Uterus (tissue), 4 donors: ENCODE results near the gene RTL5. TPM values are rescaled to one million over a fixed set of nuclear protein-coding genes. Genes with fewer than 3 reads are reported as not detected.

Source experiments
- DNase-seq, 2 donors: peaks; one replicate each; pipeline ENCODE4 v3.0.0-alpha.2; 2019 to 2020
- H3K27ac ChIP-seq, 2 donors: fragments of 200-600 bp; sonication (generic); 1 replicate in 1 of 2; 2 replicates in 1 of 2; pipeline ENCODE4 v1.5.1; 2016 to 2018
- H3K27me3 ChIP-seq, 2 donors: fragments of 200-600 bp; sonication (generic); one replicate each; pipeline ENCODE4 v1.5.1; 2018 to 2019; ENCODE audit warnings: control low read depth in 1 of 2
- H3K36me3 ChIP-seq, 2 donors: fragments of 200-600 bp; sonication (generic); one replicate each; pipeline ENCODE4 v1.5.1; 2019; ENCODE audit warnings: control low read depth in 1 of 2
- H3K4me1 ChIP-seq, 2 donors: fragments of 200-600 bp; sonication (generic); one replicate each; pipeline ENCODE4 v1.5.1; 2018 to 2019; ENCODE audit warnings: control low read depth in 1 of 2
- H3K4me3 ChIP-seq, 2 donors: fragments of 200-600 bp; sonication (generic); 1 replicate in 1 of 2; 2 replicates in 1 of 2; pipeline ENCODE4 v1.5.1; 2018 to 2019; ENCODE audit warnings: mild to moderate bottlenecking in 1 of 2
- H3K9me3 ChIP-seq, 2 donors: fragments of 200-600 bp; sonication (generic); one replicate each; pipeline ENCODE4 v1.5.1; 2019; ENCODE audit warnings: control low read depth in 1 of 2
- CTCF ChIP-seq, 4 experiments: fragments of 200-600 bp in 2 of 4; fragments of 450-650 bp in 2 of 4; sonication (generic) in 2 of 4; IDR thresholded peaks; one replicate each; pipeline ENCODE4 v1.5.1; 2016 to 2019; ENCODE audit warnings: antibody characterized with exemption in 4 of 4, mild to moderate bottlenecking in 2 of 4, moderate library complexity in 1 of 4
- POLR2A ChIP-seq, 2 donors: fragments of 450-650 bp; IDR thresholded peaks; one replicate each; pipeline ENCODE4 v1.6.1; 2016; ENCODE audit warnings: antibody characterized with exemption in 2 of 2, mild to moderate bottlenecking in 1 of 2, moderate library complexity in 1 of 2
- intact Hi-C: fragments of 100-400 bp; cut with DNase I; formaldehyde crosslinking; loops from one replicate; pipeline ENCODE4 v1.15.1; 2023; ENCODE audit warnings: low total_unique reads
- total RNA-seq, 4 donors: library from RNA; depleted of rRNA in 3 of 4; stranded (reverse); fragments of >200 nt in 3 of 4; gene quantifications; one replicate each; pipeline versions ENCODE4 v1.1.0 to v1.2.4, GENCODE V29; 2014 to 2023
- donor health status: DM: yes; HTN: yes; CAD: no.

Gene RTL5
- total RNA-seq, 4 donors from 2014 or later: 2.3 to 23.3 (median 6.1) TPM

DNA sequence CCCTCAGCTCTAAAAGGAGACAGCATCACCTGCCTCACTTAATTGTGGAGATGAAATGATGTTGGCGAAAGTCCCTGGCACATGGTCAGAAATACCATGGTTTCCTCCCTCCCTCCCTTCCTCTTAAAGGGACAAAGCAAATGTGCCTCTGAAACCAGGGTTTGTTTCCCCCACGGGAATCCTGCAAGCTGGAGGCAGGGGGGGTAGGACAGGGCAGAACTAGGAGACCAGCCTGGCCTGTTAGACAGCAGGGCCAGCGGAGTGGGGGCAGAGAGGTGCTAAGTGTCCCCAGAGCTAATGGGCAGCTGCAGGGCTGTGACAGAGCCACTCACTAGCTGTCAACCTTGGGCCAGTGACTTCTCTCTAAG, 5.7 kb downstream of the RTL5 start:
- H3K4me3 ChIP-seq: no peak overlapping the region
- no peaks in the 10 kb centered on the region for H3K4me1 ChIP-seq
- intact Hi-C loops: loop anchor here (10.0 kb wide), 1 partner anchor 101 kb away; no protein-coding TSS in a partner anchor
- peak in 1 of 2 donors; percentile 51 for DNase-seq
- no peaks in the 10 kb centered on the region for H3K36me3 ChIP-seq
- H3K9me3 ChIP-seq: no peaks in the 10 kb centered on the region
- no peaks in the 10 kb centered on the region for H3K27me3 ChIP-seq
- peak overlapping the region; percentile 67 to 69 for H3K27ac ChIP-seq
- no peak for TF ChIP-seq CTCF (IDR thresholded peaks at IDR 0.05)
- no peak for TF ChIP-seq POLR2A (IDR thresholded peaks at IDR 0.05)

DNA sequence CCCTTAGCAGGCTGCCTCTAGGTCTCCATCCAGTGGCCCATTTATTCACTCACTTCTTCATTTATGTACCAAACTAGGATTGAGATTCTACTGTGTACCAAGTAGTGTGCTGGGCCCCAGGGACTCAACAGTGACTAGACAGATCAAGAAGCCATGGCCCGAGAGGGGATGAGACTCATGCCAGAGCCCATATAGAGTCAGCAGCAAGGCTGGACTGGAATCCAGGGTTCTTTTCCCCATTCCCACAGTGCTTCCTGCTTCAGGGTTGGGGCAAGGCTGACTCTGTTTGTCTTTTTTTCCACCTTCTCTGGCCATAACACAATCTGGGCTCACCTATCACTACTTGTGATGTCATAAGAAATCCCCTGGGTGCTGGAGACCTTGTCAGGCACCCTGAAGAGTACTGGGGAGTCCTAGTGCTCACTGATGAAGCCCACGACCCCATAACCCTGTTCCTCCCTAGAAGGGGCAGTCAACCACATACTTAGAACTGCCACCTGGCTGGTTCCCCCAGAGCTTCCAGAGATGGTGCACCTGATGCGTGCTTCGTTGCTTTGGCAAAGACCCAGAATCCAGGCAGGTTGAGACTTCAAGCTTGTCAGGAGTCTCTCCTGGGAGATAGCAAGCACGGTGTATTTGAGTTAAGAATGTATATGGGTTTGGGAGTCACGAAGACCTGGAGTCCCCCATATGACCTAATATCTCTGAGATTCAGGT, 6.2 kb downstream of the RTL5 start:
- DNase-seq: no peak
- no peaks in the 10 kb centered on the region for H3K4me1 ChIP-seq
- H3K4me3 ChIP-seq: no peak overlapping the region
- H3K27ac ChIP-seq: peak overlapping the region; percentile 67 to 69
- H3K36me3 ChIP-seq: no peaks in the 10 kb centered on the region
- intact Hi-C loops: loop anchor here (10.0 kb wide), 1 partner anchor 101 kb away; no protein-coding TSS in a partner anchor
- H3K9me3 ChIP-seq: no peaks in the 10 kb centered on the region
- no peak for TF ChIP-seq POLR2A (IDR thresholded peaks at IDR 0.05)
- no peak for TF ChIP-seq CTCF (IDR thresholded peaks at IDR 0.05)
- H3K27me3 ChIP-seq: no peaks in the 10 kb centered on the region

- intact Hi-C loops: loop anchor here (10.0 kb wide), 1 partner anchor 100 kb away; no protein-coding TSS in a partner anchor
- Histone ChIP-seq H3K9me3 (no peaks in the 10 kb centered on the region), H3K4me1 (no peaks in the 10 kb centered on the region)
Measured at GRCh38 chrX:72124540-72125201, 7.0 kb downstream of the RTL5 start.

DNA sequence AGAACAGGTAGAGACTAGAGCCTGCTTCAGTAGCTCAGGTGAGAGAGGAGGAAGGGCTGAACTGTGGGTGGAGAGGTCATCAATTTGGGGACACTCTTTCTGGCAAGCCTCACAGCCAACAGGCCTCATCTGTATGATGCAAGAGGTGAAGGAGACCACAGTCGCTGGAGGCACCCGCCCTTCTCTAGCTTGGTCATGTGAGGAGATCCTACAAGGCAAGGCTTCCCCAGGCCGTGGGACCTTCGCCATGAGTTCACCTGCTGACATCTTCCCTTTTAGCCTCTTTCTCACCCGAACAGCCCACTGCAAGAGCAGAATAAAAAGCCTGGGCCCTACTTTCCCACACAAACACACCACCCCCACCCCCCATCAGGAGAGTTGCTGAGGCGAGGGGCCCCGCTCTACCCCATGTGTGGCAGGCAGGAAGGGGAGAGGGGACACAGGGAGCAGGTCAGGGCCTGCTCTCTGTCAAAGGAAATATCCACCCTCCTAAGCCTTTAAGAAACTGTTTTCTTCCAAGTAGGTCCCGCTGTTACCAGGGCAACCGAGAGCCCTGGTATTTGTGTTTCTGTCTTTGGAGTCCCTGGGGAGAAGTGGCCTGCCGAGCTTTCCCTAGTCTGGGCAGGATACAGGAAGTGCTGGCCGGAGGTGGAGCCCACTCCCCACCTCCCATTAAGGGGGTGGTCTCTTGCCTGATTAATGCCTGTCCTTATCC, 8.1 kb downstream of the RTL5 start:
- no peaks in the 10 kb centered on the region for H3K36me3 ChIP-seq
- DNase-seq: peak in 1 of 2 donors; percentile 49
- H3K4me3 ChIP-seq: no peak overlapping the region
- intact Hi-C loops: loop anchor here (10.0 kb wide), 1 partner anchor 99 kb away; no protein-coding TSS in a partner anchor
- no peak for TF ChIP-seq CTCF (IDR thresholded peaks at IDR 0.05)
- no peak for TF ChIP-seq POLR2A (IDR thresholded peaks at IDR 0.05)
- H3K27me3 ChIP-seq: no peaks in the 10 kb centered on the region
- no peaks in the 10 kb centered on the region for H3K9me3 ChIP-seq
- H3K4me1 ChIP-seq: no peaks in the 10 kb centered on the region
- peak overlapping the region; percentile 32 to 58 for H3K27ac ChIP-seq

More at GRCh38 chrX:72124540-72125201, 7.0 kb downstream of the RTL5 start:
- Histone ChIP-seq H3K36me3 (no peaks in the 10 kb centered on the region), H3K4me3 (no peak overlapping the region), H3K27ac (peak overlapping the region; percentile 32 to 67), H3K27me3 (no peaks in the 10 kb centered on the region)
- DNase-seq: no peak
- TF ChIP-seq CTCF (IDR thresholded peaks at IDR 0.05): no peak
